IMR-90 (cell line): Measurements from ENCODE around the gene KIF6. TPM values are rescaled to one million over a fixed set of nuclear protein-coding genes. Genes with fewer than 3 reads are reported as not detected.

ENCODE experiments used
- ATAC-seq: fragments of 200-7000 bp; cut with Tn5 transposase; 2 replicates; pipeline ENCODE4 v1.9.1; 2020; ENCODE audit warnings: low read depth, mild to moderate bottlenecking, moderate library complexity
- BruUV-seq: library from RNA; stranded (reverse); fragments of 400-500 nt; replicated peaks from 2 replicates; lab custom pipeline; 2021; lab: Mats Ljungman, UMichigan
- CTCF ChIA-PET: fragments of 300-600 bp; formaldehyde crosslinking; extraction: SDS; loops from one replicate; lab custom pipeline; 2021; ENCODE audit warnings: antibody characterized with exemption; lab: Yijun Ruan, JAX
- POLR2A ChIA-PET: fragments of 300-600 bp; sonication (Branson Sonifier 250); formaldehyde crosslinking; loops from one replicate; lab custom pipeline; 2022; ENCODE audit warnings: antibody characterized with exemption; ENCODE audit not compliant: unreplicated experiment; lab: Charles Lee
- DNase-seq: peaks from one replicate; pipeline ENCODE4 v3.0.0; 2013
- H2AFZ ChIP-seq: replicated peaks from 2 replicates; pipeline ENCODE3; 2013; ENCODE audit warnings: low read length, mild to moderate bottlenecking; ENCODE audit not compliant: poor library complexity
- H2AK5ac ChIP-seq: 2 replicates; pipeline ENCODE4 v1.6.1; 2013; ENCODE audit warnings: low read depth, low read length, inconsistent platforms
- H2AK9ac ChIP-seq: replicated peaks from 2 replicates; pipeline ENCODE3; 2013; ENCODE audit warnings: mild to moderate bottlenecking, low read depth, low read length, moderate library complexity; ENCODE audit not compliant: poor library complexity
- H2BK120ac ChIP-seq: 2 replicates; pipeline ENCODE4 v1.6.1; 2013; ENCODE audit warnings: low read depth, low read length, inconsistent platforms
- H2BK15ac ChIP-seq: 3 replicates; pipeline ENCODE4 v1.6.1; 2013; ENCODE audit warnings: low read depth, low read length, inconsistent platforms
- H2BK20ac ChIP-seq: 2 replicates; pipeline ENCODE4 v1.6.1; 2013; ENCODE audit warnings: low read depth, mild to moderate bottlenecking, inconsistent platforms, low read length, moderate library complexity
- H2BK5ac ChIP-seq: 2 replicates; pipeline ENCODE4 v1.6.1; 2013; ENCODE audit warnings: mild to moderate bottlenecking, low read depth, low read length, inconsistent platforms; ENCODE audit not compliant: poor library complexity, severe bottlenecking
- H3K14ac ChIP-seq: replicated peaks from 2 replicates; pipeline ENCODE4 v1.6.1; 2013; ENCODE audit warnings: low read depth, low read length, inconsistent platforms
- H3K18ac ChIP-seq: 2 replicates; pipeline ENCODE4 v1.6.1; 2013; ENCODE audit warnings: low read depth, low read length, control low read depth
- H3K23ac ChIP-seq: 2 replicates; pipeline ENCODE4 v1.6.1; 2013; ENCODE audit warnings: low read depth, low read length, inconsistent platforms
- H3K27ac ChIP-seq: 2 replicates; pipeline ENCODE4 v1.5.1; 2013; ENCODE audit warnings: mild to moderate bottlenecking, control low read depth, low read length; ENCODE audit not compliant: insufficient read depth
- H3K27me3 ChIP-seq: 2 replicates; pipeline ENCODE4 v1.6.1; 2013; ENCODE audit warnings: low read length; ENCODE audit not compliant: control insufficient read depth, insufficient read depth
- H3K36me3 ChIP-seq: 2 replicates; pipeline ENCODE4 v1.6.1; 2013; ENCODE audit warnings: low read length, mixed read lengths; ENCODE audit not compliant: control insufficient read depth, insufficient read depth
- H3K4ac ChIP-seq: 2 replicates; pipeline ENCODE4 v1.6.1; 2013; ENCODE audit warnings: low read depth, low read length, inconsistent platforms
- H3K4me1 ChIP-seq: 2 replicates; pipeline ENCODE4 v1.6.1; 2013; ENCODE audit warnings: low read length, mixed read lengths; ENCODE audit not compliant: control insufficient read depth, insufficient read depth
- H3K4me2 ChIP-seq: 2 replicates; pipeline ENCODE4 v1.6.1; 2013; ENCODE audit warnings: low read depth, mild to moderate bottlenecking, control low read depth, low read length, moderate library complexity
- H3K4me3 ChIP-seq: 2 replicates; pipeline ENCODE4 v1.5.1; 2013; ENCODE audit warnings: low read depth, mild to moderate bottlenecking, control low read depth, low read length, moderate library complexity; ENCODE audit not compliant: insufficient read depth
- H3K56ac ChIP-seq: 2 replicates; pipeline ENCODE4 v1.6.1; 2013; ENCODE audit warnings: low read length, inconsistent platforms; ENCODE audit not compliant: insufficient read depth; ENCODE audit errors: extremely low read depth
- H3K79me1 ChIP-seq, 2 experiments: 2 replicates each; pipeline ENCODE4 v1.6.1; 2013; ENCODE audit warnings: low read length in 2 of 2, inconsistent platforms in 1 of 2, low read depth in 1 of 2
- H3K9ac ChIP-seq: 2 replicates; pipeline ENCODE4 v1.6.1; 2013; ENCODE audit warnings: low read depth, low read length, control low read depth
- H3K9me1 ChIP-seq: 2 replicates; pipeline ENCODE4 v1.6.1; 2013; ENCODE audit warnings: low read length, inconsistent platforms; ENCODE audit not compliant: insufficient read depth
- H3K9me3 ChIP-seq: 2 replicates; pipeline ENCODE4 v1.6.1; 2013; ENCODE audit warnings: low read length; ENCODE audit not compliant: control insufficient read depth, insufficient read depth
- H4K20me1 ChIP-seq: 2 replicates; pipeline ENCODE4 v1.6.1; 2013; ENCODE audit warnings: low read length, inconsistent platforms; ENCODE audit not compliant: insufficient read depth
- H4K5ac ChIP-seq: 2 replicates; pipeline ENCODE4 v1.6.1; 2013; ENCODE audit warnings: mild to moderate bottlenecking, low read depth, low read length, control low read depth
- H4K8ac ChIP-seq, 2 experiments: 2 replicates each; pipeline ENCODE4 v1.6.1; 2013; ENCODE audit warnings: low read depth in 2 of 2, low read length in 2 of 2, control low read depth in 1 of 2, inconsistent platforms in 1 of 2
- H4K91ac ChIP-seq: 2 replicates; pipeline ENCODE4 v1.6.1; 2013; ENCODE audit warnings: low read depth, low read length, inconsistent platforms; ENCODE audit not compliant: insufficient read depth
- BHLHE40 ChIP-seq: fragments of 150-350 bp; IDR thresholded peaks from 2 replicates; pipeline ENCODE4 v1.6.1; 2016; ENCODE audit warnings: mild to moderate bottlenecking, low read depth, low read length
- CHD1 ChIP-seq: IDR thresholded peaks from 2 replicates; pipeline ENCODE4 v1.6.1; 2012; ENCODE audit warnings: low read depth, low read length, improper control_type of control experiment
- FOS ChIP-seq: fragments of 150-350 bp; IDR thresholded peaks from 2 replicates; pipeline ENCODE4 v1.6.1; 2016; ENCODE audit warnings: low read depth, low read length
- MAFK ChIP-seq: IDR thresholded peaks from 2 replicates; pipeline ENCODE4 v1.6.1; 2012; ENCODE audit warnings: low read depth, low read length, improper control_type of control experiment
- MAZ ChIP-seq: IDR thresholded peaks from 2 replicates; pipeline ENCODE4 v1.6.1; 2012; ENCODE audit warnings: low read depth, mild to moderate bottlenecking, low read length, improper control_type of control experiment, moderate library complexity, borderline replicate concordance
- MXI1 ChIP-seq: IDR thresholded peaks from 2 replicates; pipeline ENCODE4 v1.6.1; 2012; ENCODE audit warnings: low read depth, mild to moderate bottlenecking, low read length, moderate library complexity, borderline replicate concordance
- NFE2L2 ChIP-seq: fragments of 150-350 bp; IDR thresholded peaks from 2 replicates; pipeline ENCODE4 v1.6.1; 2016; ENCODE audit warnings: low read depth, mild to moderate bottlenecking, low read length
- POLR2A ChIP-seq: IDR thresholded peaks from 2 replicates; pipeline ENCODE4 v1.6.1; 2012; ENCODE audit warnings: mild to moderate bottlenecking, low read depth, low read length
- RAD21 ChIP-seq: IDR thresholded peaks from 2 replicates; pipeline ENCODE4 v1.6.1; 2012; ENCODE audit warnings: low read length, improper control_type of control experiment
- RCOR1 ChIP-seq: IDR thresholded peaks from 2 replicates; pipeline ENCODE4 v1.6.1; 2012; ENCODE audit warnings: mild to moderate bottlenecking, low read length, improper control_type of control experiment; ENCODE audit not compliant: insufficient replicate concordance
- RFX5 ChIP-seq: IDR thresholded peaks from 2 replicates; pipeline ENCODE4 v1.8.0; 2012; ENCODE audit warnings: low read depth, mild to moderate bottlenecking, low read length, moderate library complexity
- SMC3 ChIP-seq: fragments of 150-350 bp; IDR thresholded peaks from 2 replicates; pipeline ENCODE4 v1.6.1; 2016; ENCODE audit warnings: low read depth, mild to moderate bottlenecking, antibody characterized with exemption, low read length, moderate library complexity
- WGBS, 2 experiments: methylation state at CpG; one replicate each; pipeline versions ENCODE4 v1.1.5 to v1.1.7; 2013; ENCODE audit warnings: missing lambda C conversion rate in 2 of 2; ENCODE audit not compliant: insufficient read length in 1 of 2; ENCODE audit errors: extremely low coverage in 2 of 2; 5-methylcytosine and 5-hydroxymethylcytosine counted together
- dilution Hi-C: fragments of 300-500 bp; cut with HindIII; formaldehyde crosslinking; loops from one replicate; pipeline ENCODE4 v1.14.3; 2018; ENCODE audit warnings: low sequenced_read_pairs; ENCODE audit not compliant: unreplicated experiment
- in situ Hi-C: fragments of 300-500 bp; cut with MboI; formaldehyde crosslinking; loops from 3 replicates; pipeline ENCODE4 v1.14.3; 2019; ENCODE audit warnings: low sequenced_read_pairs, inconsistent platforms, mixed read lengths
- intact Hi-C: fragments of 100-400 bp; cut with micrococcal nuclease; formaldehyde crosslinking; loops from 2 replicates; pipeline ENCODE4 v1.10.0; 2022
- polyA plus RNA-seq, 3 experiments: library from polyadenylated mRNA; depleted of rRNA; stranded (reverse); fragments of >200 nt; gene quantifications; 2 replicates each; pipeline ENCODE4 v1.2.3, GENCODE V29; 2012; ENCODE audit warnings: low replicate concordance in 1 of 3
- total RNA-seq: library from RNA; depleted of rRNA; stranded (reverse); fragments of >200 nt; gene quantifications from 2 replicates; pipeline ENCODE4 v1.2.3, GENCODE V29; 2012
- TF ChIP-seq, protein P1 (sequence below): fragments of 150-350 bp; IDR thresholded peaks from 2 replicates; pipeline ENCODE4 v1.6.1; 2017; ENCODE audit warnings: mild to moderate bottlenecking, antibody characterized with exemption, low read length, low read depth
- TF ChIP-seq, protein P2 (sequence below): fragments of 150-350 bp; IDR thresholded peaks from 2 replicates; pipeline ENCODE4 v1.6.1; 2016; ENCODE audit warnings: low read depth, mild to moderate bottlenecking, low read length, moderate library complexity, borderline replicate concordance
- TF ChIP-seq, protein P3 (sequence below): conservative IDR thresholded peaks from 2 replicates; pipeline ENCODE4 v1.5.1; 2012; ENCODE audit warnings: mild to moderate bottlenecking, low read depth, low read length, improper control_type of control experiment

Gene KIF6
- total and polyA plus RNA-seq, 2 of the 4 experiments (the other 2 are of a cell fraction), result under 0.01 to 0.10 TPM

DNA sequence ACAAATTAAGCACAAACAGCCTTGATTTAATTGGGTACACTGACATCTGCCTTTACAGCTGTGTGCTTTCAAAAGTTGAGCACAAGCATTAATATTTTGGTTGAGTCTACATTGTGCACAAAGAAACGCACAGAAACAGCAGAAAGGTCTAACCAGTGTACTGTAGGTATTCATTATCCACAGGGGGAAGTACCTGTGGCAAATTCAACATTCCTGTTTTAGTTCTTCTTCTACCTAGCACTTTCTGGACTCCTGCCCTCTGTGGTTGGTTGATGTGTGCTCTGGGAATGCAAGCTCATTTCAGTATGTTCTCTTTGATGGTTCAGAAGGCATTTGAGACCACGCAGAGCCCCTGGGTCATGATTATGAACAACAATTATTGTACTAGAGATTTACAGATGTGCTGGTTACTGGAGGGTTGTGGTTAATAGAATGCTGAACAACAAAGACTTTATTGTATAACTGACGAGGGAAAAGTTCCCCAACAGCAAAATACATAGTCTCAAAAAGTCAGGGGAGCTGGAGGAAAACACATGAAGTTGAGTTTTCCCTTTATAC is 40.4 kb upstream of the KIF6 start:
- no peak overlapping the region for H4K8ac ChIP-seq
- in situ Hi-C loops, result no loop called here
- H4K20me1 ChIP-seq, result no peaks in the 10 kb centered on the region
- no peaks in the 10 kb centered on the region for H3K9me1 ChIP-seq
- H3K36me3 ChIP-seq, result no peaks in the 10 kb centered on the region
- no peaks in the 10 kb centered on the region; the same call in 1 of the 2 replicates for H3K9me3 ChIP-seq
- no peak overlapping the region for H2BK20ac ChIP-seq
- TF ChIP-seq CHD1, result no peak
- no peak for TF ChIP-seq BHLHE40
- TF ChIP-seq, protein P1, sequence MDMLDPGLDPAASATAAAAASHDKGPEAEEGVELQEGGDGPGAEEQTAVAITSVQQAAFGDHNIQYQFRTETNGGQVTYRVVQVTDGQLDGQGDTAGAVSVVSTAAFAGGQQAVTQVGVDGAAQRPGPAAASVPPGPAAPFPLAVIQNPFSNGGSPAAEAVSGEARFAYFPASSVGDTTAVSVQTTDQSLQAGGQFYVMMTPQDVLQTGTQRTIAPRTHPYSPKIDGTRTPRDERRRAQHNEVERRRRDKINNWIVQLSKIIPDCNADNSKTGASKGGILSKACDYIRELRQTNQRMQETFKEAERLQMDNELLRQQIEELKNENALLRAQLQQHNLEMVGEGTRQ, result no peak
- TF ChIP-seq NFE2L2, result no peak
- TF ChIP-seq MXI1, result no peak
- TF ChIP-seq, protein P2, sequence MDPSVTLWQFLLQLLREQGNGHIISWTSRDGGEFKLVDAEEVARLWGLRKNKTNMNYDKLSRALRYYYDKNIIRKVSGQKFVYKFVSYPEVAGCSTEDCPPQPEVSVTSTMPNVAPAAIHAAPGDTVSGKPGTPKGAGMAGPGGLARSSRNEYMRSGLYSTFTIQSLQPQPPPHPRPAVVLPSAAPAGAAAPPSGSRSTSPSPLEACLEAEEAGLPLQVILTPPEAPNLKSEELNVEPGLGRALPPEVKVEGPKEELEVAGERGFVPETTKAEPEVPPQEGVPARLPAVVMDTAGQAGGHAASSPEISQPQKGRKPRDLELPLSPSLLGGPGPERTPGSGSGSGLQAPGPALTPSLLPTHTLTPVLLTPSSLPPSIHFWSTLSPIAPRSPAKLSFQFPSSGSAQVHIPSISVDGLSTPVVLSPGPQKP, result no peak
- no peak for TF ChIP-seq POLR2A
- TF ChIP-seq MAZ, result no peak
- TF ChIP-seq FOS, result no peak
- TF ChIP-seq RFX5, result no peak
- TF ChIP-seq RAD21, result no peak
- no peak for TF ChIP-seq RCOR1
- TF ChIP-seq MAFK, result no peak
- TF ChIP-seq SMC3, result no peak
- TF ChIP-seq, protein P3, sequence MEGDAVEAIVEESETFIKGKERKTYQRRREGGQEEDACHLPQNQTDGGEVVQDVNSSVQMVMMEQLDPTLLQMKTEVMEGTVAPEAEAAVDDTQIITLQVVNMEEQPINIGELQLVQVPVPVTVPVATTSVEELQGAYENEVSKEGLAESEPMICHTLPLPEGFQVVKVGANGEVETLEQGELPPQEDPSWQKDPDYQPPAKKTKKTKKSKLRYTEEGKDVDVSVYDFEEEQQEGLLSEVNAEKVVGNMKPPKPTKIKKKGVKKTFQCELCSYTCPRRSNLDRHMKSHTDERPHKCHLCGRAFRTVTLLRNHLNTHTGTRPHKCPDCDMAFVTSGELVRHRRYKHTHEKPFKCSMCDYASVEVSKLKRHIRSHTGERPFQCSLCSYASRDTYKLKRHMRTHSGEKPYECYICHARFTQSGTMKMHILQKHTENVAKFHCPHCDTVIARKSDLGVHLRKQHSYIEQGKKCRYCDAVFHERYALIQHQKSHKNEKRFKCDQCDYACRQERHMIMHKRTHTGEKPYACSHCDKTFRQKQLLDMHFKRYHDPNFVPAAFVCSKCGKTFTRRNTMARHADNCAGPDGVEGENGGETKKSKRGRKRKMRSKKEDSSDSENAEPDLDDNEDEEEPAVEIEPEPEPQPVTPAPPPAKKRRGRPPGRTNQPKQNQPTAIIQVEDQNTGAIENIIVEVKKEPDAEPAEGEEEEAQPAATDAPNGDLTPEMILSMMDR, result no peak
- H2BK5ac ChIP-seq, result no peak overlapping the region
- H3K18ac ChIP-seq, result no peak overlapping the region
- H3K27me3 ChIP-seq, result peaks cover 21% of the 10 kb centered on the region
- WGBS, 2 experiments, result no CpG with 5 or more reads among the region's 3 CpGs
- H3K4me2 ChIP-seq, result no peak overlapping the region
- no peak overlapping the region for H4K5ac ChIP-seq
- H3K4me1 ChIP-seq, result no peaks in the 10 kb centered on the region
- no peak overlapping the region for H2AK5ac ChIP-seq
- ATAC-seq, result no peak
- no peak overlapping the region for H3K23ac ChIP-seq
- BruUV-seq, result no TSS peak
- DNase-seq, result no peak
- H3K9ac ChIP-seq, result no peak overlapping the region
- no peak overlapping the region for H2BK120ac ChIP-seq
- H2AFZ ChIP-seq, result no peak overlapping the region
- no peaks in the 10 kb centered on the region for H3K79me1 ChIP-seq
- ChIA-PET CTCF (no interaction called here), POLR2A (no interaction called here)
- H3K56ac ChIP-seq, result no peak overlapping the region
- H3K4me3 ChIP-seq, result no peak overlapping the region
- H3K4ac ChIP-seq, result no peak overlapping the region
- no peak overlapping the region for H2AK9ac ChIP-seq
- no peak overlapping the region for H3K14ac ChIP-seq
- intact Hi-C loops, result no loop called here
- H3K27ac ChIP-seq, result no peak overlapping the region
- dilution Hi-C loops, result no loop called here
- no peak overlapping the region for H4K91ac ChIP-seq
- H2BK15ac ChIP-seq, result no peak overlapping the region
